GM15510 (cell line): Measurements from ENCODE around the gene SLC66A1.

ENCODE experiments used
- POLR2A ChIP-seq: IDR thresholded peaks from 3 replicates; pipeline ENCODE4 v1.6.1; 2011; ENCODE audit warnings: borderline replicate concordance; ENCODE audit not compliant: insufficient read length; ENCODE audit errors: extremely low read depth

SLC66A1 gene

GRCh38 chr1:19344372-19344810 is 32.3 kb downstream of the SLC66A1 start:
- TF ChIP-seq POLR2A, result no peak

DNA sequence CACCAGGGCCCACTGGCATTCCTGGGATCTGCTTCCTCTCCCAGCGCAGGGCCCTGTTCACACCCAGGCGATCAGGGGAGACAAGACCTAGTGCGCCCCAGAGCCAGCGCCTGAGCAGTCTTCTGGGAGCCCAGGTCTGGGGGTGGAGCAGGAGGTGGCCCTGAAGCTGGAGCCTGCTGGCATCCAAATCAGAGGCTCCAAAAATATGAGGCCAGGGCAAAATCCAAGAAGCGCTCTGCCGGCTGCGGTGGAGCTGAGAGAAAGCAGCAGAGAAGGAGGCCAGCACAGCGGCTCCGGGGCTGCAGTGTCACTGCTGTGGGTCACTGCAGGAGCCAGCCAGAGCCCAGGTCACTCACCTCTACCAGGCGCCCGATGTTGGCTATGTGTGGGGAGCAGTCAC is 32.7 kb downstream of the SLC66A1 start:
- TF ChIP-seq POLR2A, result no peak

DNA sequence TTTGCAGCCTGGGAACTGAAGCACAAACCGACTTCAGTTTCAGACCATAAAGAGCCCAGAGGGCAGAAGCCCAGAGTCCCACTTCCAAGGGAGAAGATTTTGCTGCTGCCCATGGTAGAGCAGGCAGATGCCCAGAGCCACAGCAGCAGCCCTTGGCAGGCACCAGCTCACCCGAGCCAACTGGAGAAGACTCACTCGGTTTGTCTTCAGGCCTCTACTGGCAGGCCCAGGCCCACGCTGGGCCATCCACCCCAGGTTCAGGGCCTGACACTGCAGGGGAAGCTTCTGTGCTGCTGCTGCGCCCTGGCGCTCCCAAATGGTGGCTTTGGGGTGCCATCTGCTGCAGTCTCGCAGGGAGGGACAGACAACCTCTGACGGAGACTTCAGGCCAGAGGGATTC is 33.3 kb downstream of the SLC66A1 start:
- TF ChIP-seq POLR2A, result no peak

GRCh38 chr1:19346026-19346425 is 33.9 kb downstream of the SLC66A1 start:
- no peak for TF ChIP-seq POLR2A

DNA sequence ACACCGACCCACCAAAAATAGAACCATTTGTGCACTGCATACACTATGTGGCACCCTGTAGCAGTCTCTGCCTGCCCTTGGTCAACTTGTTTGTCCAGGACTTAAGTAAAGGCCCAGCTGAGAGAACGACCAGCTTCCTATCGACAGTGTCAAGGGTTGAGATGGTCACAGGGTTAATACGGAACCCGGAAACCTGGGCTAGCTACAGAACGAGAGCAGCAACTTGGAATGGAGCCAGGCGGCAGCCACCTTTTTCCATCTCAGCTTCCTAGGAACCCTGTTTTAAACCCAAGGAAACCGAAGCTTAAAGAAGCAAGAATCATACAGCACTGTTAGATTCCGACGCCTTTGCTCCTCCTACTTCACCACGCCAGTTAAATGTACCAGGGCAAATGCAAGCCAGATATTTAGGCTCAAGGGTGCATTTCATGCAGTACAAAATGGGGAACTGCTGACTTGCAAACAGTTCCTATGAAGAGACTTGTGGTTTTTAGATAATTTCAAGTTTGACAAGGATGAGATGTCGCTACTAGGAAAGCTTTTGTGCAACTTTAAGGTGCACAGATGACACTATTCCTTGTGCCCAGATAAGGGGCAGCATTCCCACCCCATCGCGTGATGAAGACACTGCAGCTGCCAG is 35.5 kb downstream of the SLC66A1 start:
- no peak for TF ChIP-seq POLR2A

GRCh38 chr1:19348441-19349198 is 36.5 kb downstream of the SLC66A1 start:
- no peak for TF ChIP-seq POLR2A

DNA sequence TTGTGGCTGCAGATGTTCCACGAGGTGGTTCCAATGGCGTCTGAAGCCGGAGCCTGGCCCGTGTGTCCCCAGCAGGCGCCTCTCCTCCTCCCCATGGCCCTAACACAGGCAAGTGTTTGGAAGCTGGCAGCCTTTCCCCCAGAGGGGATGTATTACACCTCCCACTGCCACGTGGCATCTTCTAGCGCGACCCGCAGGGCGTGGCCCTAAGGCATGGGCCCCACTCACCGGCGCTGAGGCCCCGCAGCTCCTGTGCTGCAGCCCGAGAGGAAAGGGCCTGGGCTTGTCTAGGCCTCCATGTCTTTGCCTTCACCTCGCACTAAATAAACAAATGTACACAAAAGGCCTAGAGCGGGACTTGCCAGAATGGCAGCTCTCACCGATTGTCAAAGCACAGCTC is 37.9 kb downstream of the SLC66A1 start:
- no peak for TF ChIP-seq POLR2A

DNA sequence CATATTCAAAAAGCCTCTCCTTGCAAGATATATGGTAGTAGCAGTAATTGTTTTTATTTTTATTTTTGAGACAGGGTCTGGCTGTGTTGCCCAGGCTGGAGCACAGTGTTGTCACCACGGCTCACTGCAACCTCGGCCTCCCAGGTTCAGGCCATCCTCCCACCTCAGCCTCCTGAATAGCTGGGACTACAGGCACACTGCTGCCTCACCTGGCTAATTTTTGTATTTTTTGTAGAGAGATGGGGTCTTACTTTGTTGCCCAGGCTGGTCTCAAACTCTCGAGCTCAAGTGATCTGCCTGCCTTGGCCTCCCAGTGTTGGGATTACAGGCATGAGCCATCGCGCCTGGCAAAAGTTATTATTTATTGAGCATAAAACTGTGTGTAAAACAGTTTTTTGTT is 38.4 kb downstream of the SLC66A1 start:
- TF ChIP-seq POLR2A, result no peak

GRCh38 chr1:19351873-19352272 is 39.7 kb downstream of the SLC66A1 start:
- TF ChIP-seq POLR2A, result no peak

DNA sequence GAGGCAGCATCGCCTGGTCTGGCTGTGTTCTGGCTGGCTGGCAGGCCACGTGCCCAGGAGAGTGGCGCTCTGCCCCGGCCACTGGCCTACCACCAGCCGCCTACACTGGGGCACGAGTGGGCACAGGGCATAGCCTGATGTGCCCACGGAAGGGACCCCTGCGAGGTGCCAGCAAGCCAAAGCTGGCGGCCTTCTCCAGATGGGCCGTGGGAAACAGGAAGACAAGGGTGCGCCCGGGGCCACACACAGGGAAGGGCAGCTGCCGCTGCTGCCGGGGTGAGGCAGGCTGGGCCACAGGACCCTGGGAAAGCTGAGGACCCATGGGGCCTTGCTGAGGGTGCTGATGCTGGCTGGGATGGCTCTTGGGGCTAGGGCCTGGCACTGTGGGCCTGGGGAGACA is 40.7 kb downstream of the SLC66A1 start:
- no peak for TF ChIP-seq POLR2A

DNA sequence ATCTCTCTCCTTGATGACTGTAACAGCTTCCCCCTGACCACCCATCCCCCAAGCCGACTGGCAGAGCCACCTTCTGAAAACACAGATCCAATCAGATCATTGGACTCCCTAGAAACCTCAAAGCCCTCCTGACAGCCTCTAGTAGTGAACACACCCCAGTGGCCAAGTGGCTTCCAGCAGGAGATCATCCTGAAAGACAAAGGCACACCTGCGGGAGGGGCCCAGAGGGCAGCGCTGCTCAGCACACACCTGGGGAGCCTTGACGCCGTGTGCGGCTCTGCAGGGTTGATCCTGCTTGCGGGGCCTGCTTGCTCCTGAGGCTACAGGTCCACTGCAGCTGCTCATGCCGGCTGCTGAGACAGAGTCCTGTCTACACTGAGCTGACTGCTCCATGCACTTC is 41.5 kb downstream of the SLC66A1 start:
- no peak for TF ChIP-seq POLR2A

GRCh38 chr1:19354531-19354981 is 42.4 kb downstream of the SLC66A1 start:
- no peak for TF ChIP-seq POLR2A

DNA sequence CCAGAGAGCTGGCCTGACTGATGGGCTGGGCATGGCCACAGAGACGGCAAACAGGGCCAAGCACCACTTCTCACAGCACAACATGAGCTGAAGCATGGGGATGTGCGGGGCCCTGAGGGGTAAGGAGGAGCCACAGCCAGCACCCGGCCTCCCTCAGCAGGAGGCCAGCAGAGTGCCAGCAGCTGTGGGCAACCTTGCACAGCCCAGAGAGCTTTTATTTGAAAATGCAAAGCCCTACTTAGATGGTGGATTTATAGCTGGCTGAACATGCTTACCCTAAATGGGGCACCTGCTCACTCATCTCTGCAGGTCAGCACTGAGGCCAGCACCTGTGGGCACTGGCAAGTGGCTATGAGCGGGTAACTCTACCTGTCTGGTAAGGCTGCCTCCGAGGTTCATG is 44.1 kb downstream of the SLC66A1 start:
- TF ChIP-seq POLR2A, result no peak

DNA sequence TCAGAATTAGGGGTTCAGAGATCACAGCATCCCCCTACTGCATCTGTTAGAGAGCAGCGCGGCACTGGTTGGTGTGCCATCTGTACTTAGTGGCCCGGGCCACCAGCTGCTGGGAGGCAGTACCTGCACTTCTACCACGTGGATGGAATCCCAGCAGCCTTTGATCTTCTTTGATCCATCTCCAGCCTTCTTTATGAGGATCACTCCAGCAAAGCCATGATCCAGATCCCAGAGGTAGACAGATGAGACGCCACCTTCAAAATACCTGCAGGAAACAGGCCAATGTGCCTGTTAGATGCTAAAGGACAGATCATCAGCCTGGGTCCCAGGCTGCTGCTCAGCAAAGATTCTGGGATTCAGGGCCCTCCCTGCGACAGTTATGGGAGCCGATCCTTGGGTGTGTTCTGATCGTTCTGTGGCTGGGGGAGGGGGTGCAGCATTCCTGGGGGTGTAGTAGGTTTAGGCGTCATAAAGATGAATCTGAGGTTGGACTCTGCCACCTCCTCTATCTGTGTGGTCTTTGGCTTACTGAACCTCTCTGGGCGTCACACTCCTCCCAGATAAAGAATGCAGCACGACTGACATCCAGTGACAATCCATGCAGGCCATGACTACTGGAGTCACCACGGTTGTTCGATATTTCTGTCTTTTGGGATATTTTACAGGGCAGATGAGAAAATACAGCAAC is 45.3 kb downstream of the SLC66A1 start:
- TF ChIP-seq POLR2A, result no peak

GRCh38 chr1:19358710-19359109 is 46.6 kb downstream of the SLC66A1 start:
- TF ChIP-seq POLR2A, result no peak
